Measurements from ENCODE around the gene NUB1.

DNA sequence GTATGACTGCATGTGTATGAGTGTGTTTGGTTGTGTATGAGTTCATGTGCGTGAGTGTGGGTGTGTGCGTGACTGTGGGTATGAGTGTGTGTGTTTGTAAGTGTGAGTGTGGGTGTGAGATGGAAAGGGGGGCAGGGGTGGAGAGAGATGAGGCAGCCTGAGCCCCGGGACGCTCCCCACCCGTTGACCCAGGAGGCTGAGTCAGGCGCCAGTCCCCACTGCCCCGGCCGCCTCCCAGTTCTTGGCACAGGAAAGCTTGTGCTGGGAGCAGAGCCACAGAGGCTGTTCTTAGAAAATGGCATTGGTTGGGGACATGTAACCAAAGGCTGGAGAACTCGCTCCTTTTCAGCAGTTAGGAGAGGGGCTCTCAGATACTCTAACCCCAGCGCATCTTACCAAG, 27.8 kb upstream of the NUB1 start:
- TF ChIP-seq CTCF (IDR thresholded peaks at IDR 0.05) (no peak), POLR2A (IDR thresholded peaks at IDR 0.05) (no peak)
